Posterior cingulate gyrus (tissue), 11 donors: ENCODE results near the gene GABPB2.

Experiments
- DNase-seq, 10 donors: peaks; one replicate each; pipeline versions ENCODE4 v3.0.0 to v3.0.0-alpha.2; 2020 to 2021; ENCODE audit warnings: mixed read lengths in 3 of 10
- intact Hi-C: fragments of 100-400 bp; cut with DNase I; formaldehyde crosslinking; loops from one replicate; pipeline ENCODE4 v1.15.1; 2023

The GABPB2 gene

DNA sequence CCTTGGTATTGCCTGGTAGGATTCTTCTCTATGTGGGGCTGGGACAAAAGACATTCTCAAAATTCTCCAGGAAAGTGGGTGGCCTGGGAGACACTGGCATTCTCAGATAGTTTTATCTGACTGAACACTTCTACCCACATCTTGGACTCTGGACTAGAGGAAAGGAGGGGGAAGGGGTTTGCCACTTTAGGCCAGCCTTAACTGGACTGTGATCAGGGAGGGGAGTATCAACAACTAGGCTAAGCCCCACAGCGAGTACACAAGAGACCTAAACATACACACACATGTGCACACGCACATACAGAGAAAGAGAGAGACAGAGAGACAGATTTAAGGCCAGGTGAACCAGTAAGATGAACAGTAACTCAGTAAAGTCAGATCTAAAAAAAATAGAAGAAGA lies 77.1 kb downstream of the GABPB2 start:
- intact Hi-C loops, result loop anchor here (10.0 kb wide), 1 partner anchor 73 kb away; the partner anchor contains the start of gene GABPB2
- no peak for DNase-seq

DNA sequence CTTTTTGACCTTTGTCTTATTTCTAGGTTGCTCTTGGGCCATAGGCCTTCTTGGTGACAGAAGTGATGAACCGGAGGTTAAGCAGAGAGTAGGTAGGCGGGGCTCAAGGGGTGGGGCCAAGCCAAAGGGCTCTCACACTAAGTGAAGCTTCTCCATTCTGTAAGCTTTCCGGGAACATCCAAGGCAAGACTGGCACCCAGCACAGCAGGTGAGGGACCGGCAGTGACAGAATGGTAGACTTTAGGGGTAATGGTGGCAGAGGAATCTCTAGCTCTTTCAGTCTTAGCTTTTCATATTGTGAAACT lies 85.9 kb downstream of the GABPB2 start, which contains the start of gene TNFAIP8L2:
TSS of gene TNFAIP8L2 (plus strand) at position 135 of the 305 bp plus-strand sequence. CDS start 2,049 bp downstream, outside the sequence.
- peak in 2 of 10 donors; percentile 67 to 88 for DNase-seq
- intact Hi-C loops, result loop anchor here (2.0 to 5.0 kb wide), 2 partner anchors 58 to 134 kb away; no protein-coding TSS in a partner anchor

DNA sequence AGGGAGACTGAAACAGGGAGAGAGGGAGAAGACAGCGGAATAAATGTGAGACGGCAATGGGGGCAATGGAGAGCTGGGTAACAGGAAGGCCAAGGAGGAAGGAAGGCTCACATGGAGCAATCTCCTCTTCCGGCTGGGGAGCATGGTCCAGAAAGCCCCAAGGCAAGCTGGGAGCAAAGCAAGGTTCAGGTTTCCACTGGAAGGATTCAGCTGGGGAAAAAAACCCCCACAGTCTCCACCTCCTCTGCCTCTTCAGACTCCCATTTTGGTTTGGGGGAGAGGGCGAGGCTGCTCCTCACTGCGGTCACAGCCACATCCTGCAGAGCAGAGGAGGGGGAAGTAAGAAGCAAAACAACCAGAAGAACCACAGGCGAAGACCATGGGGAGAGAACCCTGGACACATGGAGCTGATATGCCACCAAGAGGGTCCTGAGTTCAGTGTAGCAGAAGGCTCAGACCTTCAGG lies 86.5 kb downstream of the GABPB2 start:
- intact Hi-C loops, result loop anchor here (2.0 to 5.0 kb wide), 2 partner anchors 58 to 135 kb away; no protein-coding TSS in a partner anchor
- DNase-seq, result peak in 1 of 10 donors; percentile 61

DNA sequence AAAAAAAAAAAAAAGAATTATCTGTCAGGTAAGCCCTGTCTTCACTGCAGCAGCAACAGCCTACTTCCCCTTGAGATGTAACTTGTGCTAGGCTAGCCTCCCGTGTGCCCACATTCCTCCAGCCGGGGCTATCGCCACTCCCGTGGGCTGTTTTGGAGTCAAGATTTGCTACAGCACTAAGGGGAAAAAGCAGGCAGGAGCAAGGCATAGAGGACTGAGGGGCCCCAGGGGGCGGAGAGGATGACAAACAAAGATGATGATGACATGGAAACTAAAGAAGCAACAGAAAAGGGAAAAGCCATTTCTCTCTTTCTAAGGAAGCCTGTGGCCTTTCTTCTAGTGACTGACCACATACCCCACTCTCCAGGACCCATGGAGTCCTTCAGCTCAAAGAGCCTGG lies 87.8 kb downstream of the GABPB2 start:
- intact Hi-C loops, result loop anchor here (5.0 kb wide), 1 partner anchor 136 kb away; no protein-coding TSS in a partner anchor
- peak in 1 of 10 donors; percentile 62 for DNase-seq

DNA sequence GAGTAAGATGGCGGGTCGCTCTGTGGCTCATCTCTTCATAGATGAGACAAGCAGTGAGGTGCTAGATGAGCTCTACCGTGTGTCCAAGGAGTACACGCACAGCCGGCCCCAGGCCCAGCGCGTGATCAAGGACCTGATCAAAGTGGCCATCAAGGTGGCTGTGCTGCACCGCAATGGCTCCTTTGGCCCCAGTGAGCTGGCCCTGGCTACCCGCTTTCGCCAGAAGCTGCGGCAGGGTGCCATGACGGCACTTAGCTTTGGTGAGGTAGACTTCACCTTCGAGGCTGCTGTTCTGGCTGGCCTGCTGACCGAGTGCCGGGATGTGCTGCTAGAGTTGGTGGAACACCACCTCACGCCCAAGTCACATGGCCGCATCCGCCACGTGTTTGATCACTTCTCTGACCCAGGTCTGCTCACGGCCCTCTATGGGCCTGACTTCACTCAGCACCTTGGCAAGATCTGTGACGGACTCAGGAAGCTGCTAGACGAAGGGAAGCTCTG lies 88.2 kb downstream of the GABPB2 start:
- intact Hi-C loops, result loop anchor here (5.0 kb wide), 1 partner anchor 136 kb away; no protein-coding TSS in a partner anchor
- DNase-seq, result peak in 1 of 10 donors; percentile 82

DNA sequence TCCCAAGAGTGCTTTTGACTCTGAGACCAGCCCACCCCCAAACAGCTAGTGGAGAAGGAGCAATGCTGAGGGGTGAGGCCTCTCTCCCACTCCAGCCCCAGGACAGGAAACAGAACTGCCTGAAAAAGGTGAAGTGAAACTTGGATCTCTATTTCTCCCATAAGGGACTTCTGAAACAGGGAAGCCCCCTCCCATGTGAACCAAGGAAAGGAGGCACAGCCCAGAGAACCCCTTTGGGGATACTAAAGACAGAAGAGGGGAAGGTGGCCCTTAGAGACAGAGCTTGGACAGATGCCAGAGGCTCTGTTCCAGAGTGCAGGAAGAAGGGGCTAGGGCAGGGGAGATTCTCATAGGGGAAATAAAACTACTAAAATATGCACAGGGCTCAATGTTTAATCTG lies 88.8 kb downstream of the GABPB2 start:
- DNase-seq, result no peak
- intact Hi-C loops, result loop anchor here (5.0 kb wide), 1 partner anchor 137 kb away; no protein-coding TSS in a partner anchor

DNA sequence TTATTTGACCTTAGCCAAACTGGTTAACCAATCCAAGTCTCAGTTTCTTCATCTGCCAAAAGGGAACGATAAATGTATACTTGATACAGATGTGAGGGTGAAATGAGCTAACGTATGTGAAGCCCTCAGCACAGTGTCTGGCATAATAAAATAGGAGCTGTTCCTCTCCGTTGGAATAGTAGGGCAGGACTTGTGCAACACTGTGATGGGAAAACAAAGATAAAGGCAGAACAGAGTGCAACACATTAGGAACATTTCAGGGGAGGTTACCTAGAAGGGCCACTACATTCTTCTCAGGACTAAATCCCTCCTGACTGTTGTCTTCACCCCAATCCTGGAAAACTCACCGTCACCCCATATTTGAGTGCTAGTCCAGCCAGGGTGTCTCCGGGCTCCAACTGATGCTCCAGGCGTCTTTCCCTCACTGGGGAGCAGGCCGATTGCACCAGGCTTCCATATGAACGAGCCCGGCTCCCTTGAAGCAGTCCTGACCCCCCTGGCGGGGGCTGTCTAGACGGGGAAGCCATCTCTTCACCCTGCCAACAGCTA lies 94.2 kb downstream of the GABPB2 start:
- intact Hi-C loops, result no loop called here
- DNase-seq, result no peak

DNA sequence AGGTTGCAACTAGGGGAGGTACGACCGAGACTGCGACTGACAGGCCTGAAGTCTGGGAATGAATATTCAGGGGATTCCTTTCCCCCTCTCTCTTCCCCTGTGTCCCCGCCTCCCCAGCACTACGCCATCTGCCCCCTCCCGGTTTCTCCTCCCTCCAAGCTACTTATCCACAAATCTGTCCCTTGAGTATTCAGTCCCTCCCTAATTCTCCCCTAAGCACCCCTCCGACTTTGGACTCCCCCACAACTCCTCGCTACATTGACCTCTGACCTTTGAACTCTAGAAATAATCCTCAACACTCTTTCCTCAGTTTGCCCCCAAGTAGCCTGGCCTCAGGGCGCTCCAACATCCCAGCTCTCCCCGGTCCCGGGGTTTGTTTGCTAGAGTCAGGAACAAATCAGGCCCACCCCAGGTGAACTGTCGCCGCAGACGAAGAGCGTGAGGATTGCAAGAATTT lies 94.7 kb downstream of the GABPB2 start:
- peak in 9 of 10 donors; percentile 28 to 92 (median 53) for DNase-seq
- intact Hi-C loops, result no loop called here

DNA sequence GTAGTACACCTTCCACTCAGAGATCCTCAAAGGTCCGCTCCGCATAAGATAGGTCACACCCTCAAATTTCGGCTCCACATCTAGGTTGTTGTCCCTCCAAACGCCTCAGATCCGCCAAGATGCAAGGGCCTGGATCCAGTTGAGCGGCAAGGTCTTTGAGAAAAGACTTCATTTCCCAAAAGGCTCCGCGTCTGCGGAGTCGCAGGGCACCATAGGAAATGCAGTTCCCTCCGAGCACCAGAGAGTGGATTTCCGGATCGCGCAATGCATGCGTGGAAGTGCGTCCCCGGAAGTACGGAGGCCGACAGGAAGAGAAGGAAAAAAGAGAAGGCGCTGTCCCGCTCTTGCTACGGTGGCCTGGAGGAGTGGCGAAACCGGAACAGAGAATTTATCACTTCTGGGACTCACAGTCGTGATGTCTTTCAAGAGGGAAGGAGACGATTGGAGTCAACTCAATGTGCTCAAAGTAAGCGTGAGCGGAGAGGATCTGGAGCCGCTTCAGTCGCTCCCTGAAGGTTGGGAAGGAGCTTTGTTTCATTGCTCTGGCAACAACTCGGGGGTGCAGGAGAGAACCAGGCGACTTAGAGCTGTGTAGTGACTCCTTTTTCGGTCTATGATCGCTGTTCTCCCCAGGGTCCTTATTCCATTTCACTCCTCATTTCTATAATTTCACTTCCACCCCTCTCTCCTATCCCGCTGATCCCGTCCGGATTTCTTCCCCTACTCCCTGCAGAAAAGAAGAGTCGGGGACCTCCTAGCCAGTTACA lies 95.4 kb downstream of the GABPB2 start, which contains the start of the genes LYSMD1 and SCNM1:
TSS of gene LYSMD1 (minus strand) at position 165 of the 767 bp plus-strand sequence. CDS start 644 bp downstream, outside the sequence.
TSS of gene SCNM1 (plus strand) at position 407 of the 767 bp plus-strand sequence. CDS start at position 416, 9 bp downstream.
- intact Hi-C loops, result no loop called here
- DNase-seq, result peak; percentile 94 to 99 (median 97)

DNA sequence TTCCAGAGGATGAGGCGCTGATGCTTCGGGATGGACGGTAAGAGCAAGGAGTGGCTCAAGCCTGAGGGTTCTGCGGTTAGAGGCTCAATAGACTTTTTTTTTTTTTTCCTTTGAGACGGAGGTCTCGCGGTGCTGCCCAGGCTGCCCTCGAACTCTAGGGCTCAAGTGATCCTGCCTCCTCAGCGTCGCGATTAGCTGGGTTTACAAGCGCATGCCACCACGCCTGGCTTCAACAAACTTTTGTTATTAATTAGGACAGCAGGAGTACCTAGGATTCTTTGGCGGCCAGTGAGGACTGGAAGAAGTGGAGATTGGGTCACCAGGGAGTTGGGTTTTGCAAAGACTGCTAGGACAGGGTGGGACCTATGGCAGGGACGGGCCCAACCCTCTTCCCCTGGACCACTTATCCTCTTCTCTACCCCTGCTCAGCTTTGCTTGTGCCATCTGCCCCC lies 96.0 kb downstream of the GABPB2 start:
- peak in 1 of 10 donors; percentile 33 for DNase-seq
- intact Hi-C loops, result no loop called here

DNA sequence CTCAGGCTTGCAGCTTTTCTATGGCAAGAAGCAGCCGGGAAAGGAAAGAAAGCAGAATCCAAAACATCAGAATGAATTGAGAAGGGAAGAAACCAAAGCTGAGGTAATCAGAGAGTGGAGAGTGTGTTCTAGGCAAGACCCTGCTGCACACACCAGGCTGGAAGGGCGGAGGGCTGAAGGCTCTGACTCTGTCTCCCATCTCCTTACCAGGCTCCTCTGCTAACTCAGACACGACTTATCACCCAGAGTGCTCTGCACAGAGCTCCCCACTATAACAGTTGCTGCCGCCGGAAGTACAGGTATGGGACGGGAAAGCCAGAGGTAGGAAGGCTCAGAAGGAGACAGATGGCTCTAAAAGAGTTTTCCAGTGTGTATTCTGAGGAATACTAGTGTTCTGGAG lies 96.6 kb downstream of the GABPB2 start:
- peak in 1 of 10 donors; percentile 68 for DNase-seq
- intact Hi-C loops, result no loop called here

DNA sequence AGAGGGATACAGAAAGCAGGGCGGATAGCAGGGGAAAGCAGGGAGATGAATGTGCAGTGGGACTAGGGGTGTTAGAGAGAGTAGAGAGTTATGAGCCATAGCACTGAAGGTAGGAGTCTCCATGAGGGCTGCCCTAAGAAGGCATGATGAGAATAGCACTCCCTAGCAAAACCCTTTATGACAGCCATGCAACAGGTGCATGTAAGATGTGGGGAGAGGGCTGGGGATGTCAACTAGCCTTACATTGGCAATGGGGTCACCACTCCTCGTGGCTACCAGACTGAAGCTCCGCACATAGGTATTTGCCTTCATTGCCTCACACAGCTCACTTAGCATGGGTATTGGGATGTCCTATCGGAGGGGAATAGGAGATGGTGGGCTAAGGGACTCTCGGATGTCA lies 100.6 kb downstream of the GABPB2 start:
- DNase-seq, result no peak
- intact Hi-C loops, result no loop called here
